ENCODE results near the gene ARRDC2.

- TF ChIP-seq CTCF (IDR thresholded peaks at IDR 0.05): no peak
- no peak for TF ChIP-seq POLR2AphosphoS5 (IDR thresholded peaks at IDR 0.05)
These were observed 9.2 kb upstream of the ARRDC2 start for GRCh38 chr19:17998827-17999150.
